C4-2B (cell line): ENCODE results near the gene NR2F1-AS1.
"Not testable (repeated sequence)": the region's sequence is repeated elsewhere in the genome, so short reads cannot be mapped to it uniquely, and the experiment has no call there.

Experiments
- H3K27ac ChIP-seq: fragments of 450-650 bp; 2 replicates; pipeline ENCODE4 v1.5.1; 2017
- CTCF ChIP-seq: fragments of 450-650 bp; conservative IDR thresholded peaks from 2 replicates; pipeline ENCODE4 v1.5.1; 2017; ENCODE audit warnings: mild to moderate bottlenecking
- ZFX ChIP-seq: fragments of 450-650 bp; IDR thresholded peaks from 2 replicates; pipeline ENCODE4 v1.6.1; 2017

The NR2F1-AS1 gene

GRCh38 chr5:93476251-93476742 lies 104.7 kb downstream of the NR2F1-AS1 start:
- no peak overlapping the region for H3K27ac ChIP-seq
- TF ChIP-seq CTCF = no peak
- no peak for TF ChIP-seq ZFX

GRCh38 chr5:93462916-93463315 lies 118.1 kb downstream of the NR2F1-AS1 start:
- H3K27ac ChIP-seq = no peak overlapping the region
- TF ChIP-seq CTCF (no peak), ZFX (no peak)

- TF ChIP-seq ZFX (no peak), CTCF (no peak)
- H3K27ac ChIP-seq = no peak overlapping the region
These were observed 119.3 kb downstream of the NR2F1-AS1 start for GRCh38 chr5:93461756-93462155.

GRCh38 chr5:93460286-93460685 lies 120.7 kb downstream of the NR2F1-AS1 start:
- H3K27ac ChIP-seq = no peak overlapping the region
- TF ChIP-seq CTCF = no peak
- no peak for TF ChIP-seq ZFX

- H3K27ac ChIP-seq = not testable (repeated sequence)
These were observed 124.2 kb downstream of the NR2F1-AS1 start for GRCh38 chr5:93456796-93457195.

GRCh38 chr5:93454896-93455295 lies 126.1 kb downstream of the NR2F1-AS1 start:
- no peak overlapping the region for H3K27ac ChIP-seq
- no peak for TF ChIP-seq CTCF
- TF ChIP-seq ZFX = no peak

- H3K27ac ChIP-seq = no peak overlapping the region
- TF ChIP-seq ZFX (no peak), CTCF (no peak)
These were observed 128.8 kb downstream of the NR2F1-AS1 start for GRCh38 chr5:93452255-93452654.

GRCh38 chr5:93438124-93438523 lies 142.9 kb downstream of the NR2F1-AS1 start:
- H3K27ac ChIP-seq = no peak overlapping the region
- no peak for TF ChIP-seq ZFX
- TF ChIP-seq CTCF = no peak
